Measurements from ENCODE around the gene KDM1B. TPM values are rescaled to one million over a fixed set of nuclear protein-coding genes. Genes with fewer than 3 reads are reported as not detected.
A peak's percentile ranks its signal among the peaks of the same experiment; 100 is the strongest.
"Not testable (repeated sequence)": the region's sequence is repeated elsewhere in the genome, so short reads cannot be mapped to it uniquely, and the experiment has no call there.

KDM1B gene
- total and polyA plus RNA-seq, 4 donors = 29.2 to 40.7 (median 33.8) TPM

DNA sequence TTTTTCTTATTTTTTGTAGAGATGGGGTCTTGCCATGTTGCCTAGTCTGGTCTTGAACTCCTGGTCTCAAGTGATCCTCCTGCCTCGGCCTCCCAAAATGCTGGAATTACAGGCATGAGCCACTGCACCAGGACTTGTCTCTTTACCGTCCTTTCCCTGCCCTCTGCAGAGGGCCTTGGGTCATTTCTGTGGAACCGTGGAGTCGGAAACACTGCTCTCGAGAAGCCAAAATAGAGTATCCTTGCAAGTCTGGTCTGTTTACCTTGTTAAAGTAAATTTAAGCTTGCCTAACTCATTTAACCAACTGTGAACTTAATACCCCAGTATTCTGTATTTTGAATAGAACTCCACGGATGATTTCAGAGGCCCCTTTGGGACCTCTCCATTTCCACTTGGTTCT, 51.4 kb downstream of the KDM1B start:
- H3K27ac ChIP-seq (ENCODE audit: low read depth, low read length) = no peak overlapping the region
- no peaks in the 10 kb centered on the region for H3K9me3 ChIP-seq (ENCODE audit: control insufficient read depth, insufficient read depth, low read length)
- H3K4me1 ChIP-seq (ENCODE audit: control insufficient read depth, insufficient read depth, low read length) = peaks cover 7% of the 10 kb centered on the region
- peaks cover 18% of the 10 kb centered on the region for H3K36me3 ChIP-seq (ENCODE audit: control insufficient read depth, insufficient read depth, low read length)
- no peaks in the 10 kb centered on the region for H3K27me3 ChIP-seq (ENCODE audit: control insufficient read depth, insufficient read depth, low read length)
- no peak for DNase-seq (ENCODE audit: low read depth in 4 of 6, low spot score in 6 of 6)
- WGBS (ENCODE audit: insufficient coverage) = 90% methylated on average over 2 of the region's 6 CpGs
- no peak overlapping the region for H3K4me3 ChIP-seq (ENCODE audit: low read depth, low read length)

DNA sequence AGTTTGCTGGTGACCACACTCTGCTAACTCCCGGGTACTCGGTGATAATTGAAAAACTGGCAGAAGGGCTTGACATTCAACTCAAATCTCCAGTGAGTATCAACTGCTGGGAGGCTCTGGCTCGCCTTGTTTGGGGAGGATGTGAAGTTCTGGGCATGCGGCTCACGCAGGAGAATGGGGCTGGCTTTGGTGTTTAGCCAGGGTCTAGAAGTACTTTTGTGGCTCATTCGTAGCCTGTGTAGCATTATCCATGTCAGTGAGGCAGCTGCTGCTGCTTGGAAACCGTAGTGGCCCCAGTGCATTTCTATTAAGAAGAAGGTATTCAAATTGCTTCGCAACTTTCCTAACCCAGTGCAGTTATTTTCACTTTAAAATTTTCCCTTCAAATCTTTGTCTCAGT, 52.2 kb downstream of the KDM1B start:
- Histone ChIP-seq H3K4me1 (ENCODE audit: control insufficient read depth, insufficient read depth, low read length) (peaks cover 7% of the 10 kb centered on the region), H3K36me3 (ENCODE audit: control insufficient read depth, insufficient read depth, low read length) (peaks cover 16% of the 10 kb centered on the region), H3K4me3 (ENCODE audit: low read depth, low read length) (no peak overlapping the region), H3K9me3 (ENCODE audit: control insufficient read depth, insufficient read depth, low read length) (no peaks in the 10 kb centered on the region), H3K27me3 (ENCODE audit: control insufficient read depth, insufficient read depth, low read length) (no peaks in the 10 kb centered on the region), H3K27ac (ENCODE audit: low read depth, low read length) (no peak overlapping the region)
- peak in 4 of 6 donors; percentile 40 to 72 (median 58) for DNase-seq (ENCODE audit: low read depth in 4 of 6, low spot score in 6 of 6)
- 45% methylated on average over 6 of the region's 8 CpGs for WGBS (ENCODE audit: insufficient coverage)

DNA sequence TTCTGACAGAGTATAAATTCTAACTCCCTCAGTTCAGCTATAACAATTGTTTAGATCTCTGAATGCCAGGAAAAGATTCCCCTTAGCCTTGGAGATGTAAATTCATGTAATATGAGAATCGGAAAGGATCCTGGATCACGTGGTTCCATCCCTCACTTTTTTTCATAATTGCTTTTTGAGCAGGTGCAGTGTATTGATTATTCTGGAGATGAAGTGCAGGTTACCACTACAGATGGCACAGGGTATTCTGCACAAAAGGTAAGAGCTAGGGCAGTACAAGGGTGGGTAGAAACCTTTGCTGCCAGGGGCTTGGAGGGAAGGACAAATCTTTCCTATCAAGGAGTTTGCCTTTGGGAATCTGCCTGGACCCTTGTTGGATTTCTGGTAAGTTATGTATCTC, 52.7 kb downstream of the KDM1B start:
- DNase-seq (ENCODE audit: low read depth in 4 of 6, low spot score in 6 of 6) = no peak
- Histone ChIP-seq H3K36me3 (ENCODE audit: control insufficient read depth, insufficient read depth, low read length) (peaks cover 16% of the 10 kb centered on the region), H3K4me1 (ENCODE audit: control insufficient read depth, insufficient read depth, low read length) (peaks cover 7% of the 10 kb centered on the region), H3K27ac (ENCODE audit: low read depth, low read length) (no peak overlapping the region), H3K27me3 (ENCODE audit: control insufficient read depth, insufficient read depth, low read length) (no peaks in the 10 kb centered on the region), H3K4me3 (ENCODE audit: low read depth, low read length) (no peak overlapping the region), H3K9me3 (ENCODE audit: control insufficient read depth, insufficient read depth, low read length) (no peaks in the 10 kb centered on the region)
- no CpG with 5 or more reads among the region's 2 CpGs for WGBS (ENCODE audit: insufficient coverage)

DNA sequence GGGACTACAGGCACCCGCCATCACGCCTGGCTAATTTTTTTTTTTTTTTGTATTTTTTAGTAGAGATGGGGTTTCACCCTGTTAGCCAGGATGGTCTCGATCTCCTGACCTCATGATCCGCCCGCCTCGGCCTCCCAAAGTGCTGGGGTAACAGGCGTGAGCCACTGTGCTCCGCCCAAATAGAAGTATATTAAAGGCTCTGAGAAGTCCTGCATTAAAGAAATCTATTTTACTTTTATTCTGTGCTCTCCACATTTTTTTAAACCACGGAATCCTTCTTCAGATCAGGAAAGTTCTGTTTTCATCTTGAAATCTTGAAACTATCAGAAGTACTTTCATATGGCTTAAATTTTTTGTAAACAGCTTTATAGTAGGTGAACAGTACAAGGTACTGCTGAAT, 53.6 kb downstream of the KDM1B start:
- 100% methylated on average over 3 of the region's 9 CpGs for WGBS (ENCODE audit: insufficient coverage)
- not testable (repeated sequence) for H3K4me1 ChIP-seq (ENCODE audit: control insufficient read depth, insufficient read depth, low read length); H3K27me3 ChIP-seq (ENCODE audit: control insufficient read depth, insufficient read depth, low read length); H3K9me3 ChIP-seq (ENCODE audit: control insufficient read depth, insufficient read depth, low read length); DNase-seq (ENCODE audit: low read depth in 4 of 6, low spot score in 6 of 6); H3K27ac ChIP-seq (ENCODE audit: low read depth, low read length); H3K4me3 ChIP-seq (ENCODE audit: low read depth, low read length)
- H3K36me3 ChIP-seq (ENCODE audit: control insufficient read depth, insufficient read depth, low read length) = peaks cover 20% of the 10 kb centered on the region

DNA sequence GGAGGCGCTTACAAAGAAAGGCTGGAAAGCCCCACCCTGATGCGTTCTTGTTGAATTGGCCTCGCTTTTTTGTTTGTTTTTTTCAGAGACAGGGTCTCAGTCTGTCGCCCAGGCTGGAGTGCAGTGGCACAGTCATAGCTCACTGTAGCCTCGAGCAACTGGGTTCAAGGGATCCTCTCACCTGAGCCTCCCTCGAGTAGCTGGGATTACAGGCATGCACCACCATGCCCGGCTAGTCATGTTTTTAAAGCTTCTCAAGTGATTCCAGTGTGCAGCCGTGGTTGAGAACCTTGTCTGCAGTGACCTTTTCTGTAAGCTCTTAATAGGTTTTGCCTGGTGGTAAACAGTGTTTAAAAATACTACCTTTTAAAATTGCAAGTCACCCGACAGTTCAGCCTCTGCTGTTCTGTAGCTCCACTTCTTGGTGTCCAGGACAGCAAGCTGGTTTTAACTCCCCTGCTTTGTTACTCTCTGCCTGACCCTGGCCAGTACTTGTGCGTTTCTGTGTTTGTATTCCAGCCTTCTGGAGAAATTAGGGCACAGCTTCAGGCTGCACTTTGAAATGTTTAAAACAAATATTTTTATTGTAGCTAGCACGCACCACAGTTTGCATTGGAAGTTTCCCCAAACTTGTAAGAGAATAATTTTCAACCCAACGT, 54.4 kb downstream of the KDM1B start:
- no peak overlapping the region for H3K4me3 ChIP-seq (ENCODE audit: low read depth, low read length)
- H3K9me3 ChIP-seq (ENCODE audit: control insufficient read depth, insufficient read depth, low read length) = no peaks in the 10 kb centered on the region
- peaks cover 18% of the 10 kb centered on the region for H3K36me3 ChIP-seq (ENCODE audit: control insufficient read depth, insufficient read depth, low read length)
- 74% methylated on average over 8 of the region's 12 CpGs for WGBS (ENCODE audit: insufficient coverage)
- DNase-seq (ENCODE audit: low read depth in 4 of 6, low spot score in 6 of 6) = peak in 1 of 6 donors; percentile 56
- H3K4me1 ChIP-seq (ENCODE audit: control insufficient read depth, insufficient read depth, low read length) = peaks cover 5% of the 10 kb centered on the region
- H3K27me3 ChIP-seq (ENCODE audit: control insufficient read depth, insufficient read depth, low read length) = no peaks in the 10 kb centered on the region
- no peak overlapping the region for H3K27ac ChIP-seq (ENCODE audit: low read depth, low read length)

DNA sequence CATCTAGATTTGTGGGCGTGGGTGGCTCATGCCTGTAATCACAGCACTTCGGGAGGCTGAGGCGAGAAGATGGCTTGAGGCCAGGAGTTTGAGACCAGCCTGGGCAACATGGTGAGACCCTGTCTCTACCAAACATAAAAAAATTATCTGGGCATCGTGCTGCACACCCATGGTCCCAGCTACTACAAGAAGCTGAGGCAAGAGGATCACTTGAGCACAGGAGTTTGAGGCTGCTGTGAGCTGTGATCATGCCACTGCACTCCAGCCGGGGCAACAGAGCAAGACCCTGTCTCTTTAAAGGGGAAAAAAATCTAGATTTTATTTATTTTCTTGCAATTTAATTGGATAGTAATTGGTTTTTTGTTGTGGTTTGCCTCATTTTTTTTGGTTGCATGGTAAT, 55.5 kb downstream of the KDM1B start:
- Histone ChIP-seq H3K9me3 (ENCODE audit: control insufficient read depth, insufficient read depth, low read length) (no peaks in the 10 kb centered on the region), H3K36me3 (ENCODE audit: control insufficient read depth, insufficient read depth, low read length) (peaks cover 21% of the 10 kb centered on the region), H3K4me3 (ENCODE audit: low read depth, low read length) (no peak overlapping the region), H3K4me1 (ENCODE audit: control insufficient read depth, insufficient read depth, low read length) (peaks cover 5% of the 10 kb centered on the region), H3K27me3 (ENCODE audit: control insufficient read depth, insufficient read depth, low read length) (no peaks in the 10 kb centered on the region), H3K27ac (ENCODE audit: low read depth, low read length) (no peak overlapping the region)
- 91% methylated on average over 5 of the region's 5 CpGs for WGBS (ENCODE audit: insufficient coverage)
- no peak for DNase-seq (ENCODE audit: low read depth in 4 of 6, low spot score in 6 of 6)

DNA sequence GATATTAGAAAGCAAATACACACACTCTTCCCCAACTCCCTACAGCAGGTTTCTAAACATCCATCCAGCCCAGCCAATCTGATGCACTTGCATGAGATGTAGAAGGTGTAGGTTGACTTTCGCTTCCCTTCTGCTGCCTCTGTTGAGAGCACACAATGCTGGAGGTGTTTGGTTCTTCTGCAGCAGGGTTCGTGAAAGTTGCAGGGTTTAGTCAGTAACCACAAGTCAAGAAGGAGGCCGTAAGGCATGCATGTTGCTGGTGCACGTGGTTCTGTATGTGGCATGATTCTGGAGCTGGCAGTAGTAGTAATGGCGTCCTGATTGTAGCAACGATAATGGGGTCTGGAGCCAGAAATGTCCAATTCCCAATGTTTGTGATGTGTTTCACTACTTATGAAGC, 56.1 kb downstream of the KDM1B start:
- H3K27ac ChIP-seq (ENCODE audit: low read depth, low read length) = no peak overlapping the region
- H3K27me3 ChIP-seq (ENCODE audit: control insufficient read depth, insufficient read depth, low read length) = no peaks in the 10 kb centered on the region
- H3K4me1 ChIP-seq (ENCODE audit: control insufficient read depth, insufficient read depth, low read length) = peaks cover 5% of the 10 kb centered on the region
- WGBS (ENCODE audit: insufficient coverage) = 94% methylated on average over 6 of the region's 6 CpGs
- no peaks in the 10 kb centered on the region for H3K9me3 ChIP-seq (ENCODE audit: control insufficient read depth, insufficient read depth, low read length)
- no peak overlapping the region for H3K4me3 ChIP-seq (ENCODE audit: low read depth, low read length)
- peaks cover 20% of the 10 kb centered on the region for H3K36me3 ChIP-seq (ENCODE audit: control insufficient read depth, insufficient read depth, low read length)
- DNase-seq (ENCODE audit: low read depth in 4 of 6, low spot score in 6 of 6) = no peak

DNA sequence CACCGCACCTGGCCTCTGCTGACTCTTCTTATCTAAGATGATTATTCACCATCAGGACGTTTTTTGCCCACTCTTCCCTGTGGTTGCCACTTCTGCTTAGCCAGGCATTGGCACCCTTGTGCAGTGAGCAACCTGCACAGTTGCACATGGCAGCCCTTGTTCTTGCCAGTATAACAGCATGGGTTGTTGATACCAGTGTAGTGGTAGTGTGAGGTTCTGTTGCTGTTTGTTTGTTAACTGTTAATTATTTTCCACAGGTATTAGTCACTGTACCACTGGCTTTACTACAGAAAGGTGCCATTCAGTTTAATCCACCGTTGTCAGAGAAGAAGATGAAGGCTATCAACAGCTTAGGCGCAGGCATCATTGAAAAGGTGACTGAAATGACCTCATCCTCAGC, 57.0 kb downstream of the KDM1B start:
- DNase-seq (ENCODE audit: low read depth in 4 of 6, low spot score in 6 of 6) = no peak
- H3K4me3 ChIP-seq (ENCODE audit: low read depth, low read length) = no peak overlapping the region
- no peaks in the 10 kb centered on the region for H3K27me3 ChIP-seq (ENCODE audit: control insufficient read depth, insufficient read depth, low read length)
- 90% methylated on average over 4 of the region's 4 CpGs for WGBS (ENCODE audit: insufficient coverage)
- H3K27ac ChIP-seq (ENCODE audit: low read depth, low read length) = no peak overlapping the region
- peaks cover 3% of the 10 kb centered on the region for H3K4me1 ChIP-seq (ENCODE audit: control insufficient read depth, insufficient read depth, low read length)
- no peaks in the 10 kb centered on the region for H3K9me3 ChIP-seq (ENCODE audit: control insufficient read depth, insufficient read depth, low read length)
- peaks cover 25% of the 10 kb centered on the region for H3K36me3 ChIP-seq (ENCODE audit: control insufficient read depth, insufficient read depth, low read length)

DNA sequence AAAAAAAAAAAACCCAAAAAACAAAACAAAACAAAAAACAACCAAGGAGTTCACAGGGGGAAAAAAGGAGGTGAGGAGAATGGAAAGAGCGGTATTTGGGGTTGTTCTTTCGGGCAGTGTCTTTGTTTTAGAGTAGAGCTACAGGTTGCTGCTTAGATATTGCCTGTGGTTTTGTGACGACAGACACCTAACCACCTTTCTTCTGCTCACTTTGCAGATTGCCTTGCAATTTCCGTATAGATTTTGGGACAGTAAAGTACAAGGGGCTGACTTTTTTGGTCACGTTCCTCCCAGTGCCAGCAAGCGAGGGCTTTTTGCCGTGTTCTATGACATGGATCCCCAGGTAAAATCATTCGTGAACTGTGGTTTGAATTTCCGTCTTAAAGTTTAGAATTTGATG, 58.2 kb downstream of the KDM1B start:
- H3K4me3 ChIP-seq (ENCODE audit: low read depth, low read length) = no peak overlapping the region
- H3K27ac ChIP-seq (ENCODE audit: low read depth, low read length) = no peak overlapping the region
- DNase-seq (ENCODE audit: low read depth in 4 of 6, low spot score in 6 of 6) = no peak
- H3K4me1 ChIP-seq (ENCODE audit: control insufficient read depth, insufficient read depth, low read length) = no peaks in the 10 kb centered on the region
- H3K36me3 ChIP-seq (ENCODE audit: control insufficient read depth, insufficient read depth, low read length) = peaks cover 29% of the 10 kb centered on the region
- WGBS (ENCODE audit: insufficient coverage) = 100% methylated on average over 2 of the region's 9 CpGs
- H3K9me3 ChIP-seq (ENCODE audit: control insufficient read depth, insufficient read depth, low read length) = no peaks in the 10 kb centered on the region
- H3K27me3 ChIP-seq (ENCODE audit: control insufficient read depth, insufficient read depth, low read length) = no peaks in the 10 kb centered on the region

DNA sequence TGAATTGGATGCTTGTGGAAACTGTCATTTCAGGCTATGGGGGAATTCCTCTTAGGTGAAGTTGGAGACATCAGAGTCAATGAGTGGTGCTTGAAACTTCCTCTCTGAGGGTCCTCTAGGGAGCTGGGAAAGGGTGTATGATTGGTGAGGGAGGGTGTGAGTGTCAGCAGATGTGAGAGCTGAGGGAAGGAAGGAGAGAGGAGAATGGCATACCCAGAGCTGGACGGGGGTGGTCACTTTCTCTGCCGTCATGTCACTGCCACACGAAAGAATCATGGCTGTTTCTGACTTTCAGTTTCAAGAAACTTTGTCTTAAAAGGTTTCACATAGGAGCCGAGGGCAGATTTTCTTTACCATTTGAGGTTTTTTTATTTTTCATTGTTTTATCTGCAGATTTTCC, 58.8 kb downstream of the KDM1B start:
- Histone ChIP-seq H3K9me3 (ENCODE audit: control insufficient read depth, insufficient read depth, low read length) (no peaks in the 10 kb centered on the region), H3K27ac (ENCODE audit: low read depth, low read length) (no peak overlapping the region), H3K4me1 (ENCODE audit: control insufficient read depth, insufficient read depth, low read length) (no peaks in the 10 kb centered on the region), H3K27me3 (ENCODE audit: control insufficient read depth, insufficient read depth, low read length) (no peaks in the 10 kb centered on the region), H3K36me3 (ENCODE audit: control insufficient read depth, insufficient read depth, low read length) (peaks cover 32% of the 10 kb centered on the region), H3K4me3 (ENCODE audit: low read depth, low read length) (no peak overlapping the region)
- 79% methylated on average over 3 of the region's 4 CpGs for WGBS (ENCODE audit: insufficient coverage)
- no peak for DNase-seq (ENCODE audit: low read depth in 4 of 6, low spot score in 6 of 6)

All from spinal cord (tissue), 10 donors.